SK-N-SH (cell line): ENCODE results near the gene TRIM54.

Source experiments
- MXI1 ChIP-seq: IDR thresholded peaks from 2 replicates; pipeline ENCODE4 v1.6.1; 2012; ENCODE audit warnings: mild to moderate bottlenecking, low read depth, low read length, improper control_type of control experiment
- NFIC ChIP-seq: IDR thresholded peaks from 2 replicates; pipeline ENCODE4 v1.4.0; 2012; ENCODE audit warnings: borderline replicate concordance
- TF ChIP-seq, protein P1 (sequence below): fragments of 200-600 bp; sonication (generic); IDR thresholded peaks from 2 replicates; pipeline ENCODE4 v1.6.1; 2017; ENCODE audit warnings: antibody characterized with exemption, mild to moderate bottlenecking, moderate library complexity

- TF ChIP-seq NFIC (no peak), MXI1 (no peak)
- TF ChIP-seq, protein P1, sequence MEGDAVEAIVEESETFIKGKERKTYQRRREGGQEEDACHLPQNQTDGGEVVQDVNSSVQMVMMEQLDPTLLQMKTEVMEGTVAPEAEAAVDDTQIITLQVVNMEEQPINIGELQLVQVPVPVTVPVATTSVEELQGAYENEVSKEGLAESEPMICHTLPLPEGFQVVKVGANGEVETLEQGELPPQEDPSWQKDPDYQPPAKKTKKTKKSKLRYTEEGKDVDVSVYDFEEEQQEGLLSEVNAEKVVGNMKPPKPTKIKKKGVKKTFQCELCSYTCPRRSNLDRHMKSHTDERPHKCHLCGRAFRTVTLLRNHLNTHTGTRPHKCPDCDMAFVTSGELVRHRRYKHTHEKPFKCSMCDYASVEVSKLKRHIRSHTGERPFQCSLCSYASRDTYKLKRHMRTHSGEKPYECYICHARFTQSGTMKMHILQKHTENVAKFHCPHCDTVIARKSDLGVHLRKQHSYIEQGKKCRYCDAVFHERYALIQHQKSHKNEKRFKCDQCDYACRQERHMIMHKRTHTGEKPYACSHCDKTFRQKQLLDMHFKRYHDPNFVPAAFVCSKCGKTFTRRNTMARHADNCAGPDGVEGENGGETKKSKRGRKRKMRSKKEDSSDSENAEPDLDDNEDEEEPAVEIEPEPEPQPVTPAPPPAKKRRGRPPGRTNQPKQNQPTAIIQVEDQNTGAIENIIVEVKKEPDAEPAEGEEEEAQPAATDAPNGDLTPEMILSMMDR, result peak; percentile 66
Measured at GRCh38 chr2:27249891-27250651, 32.2 kb upstream of the TRIM54 start.
